Gastroesophageal sphincter (tissue), 4 donors: Measurements from ENCODE around the gene TEX12. TPM values are rescaled to one million over a fixed set of nuclear protein-coding genes. Genes with fewer than 3 reads are reported as not detected.
"Not testable (repeated sequence)": the region's sequence is repeated elsewhere in the genome, so short reads cannot be mapped to it uniquely, and the experiment has no call there.

ENCODE experiments used
- ATAC-seq: fragments of 150-250 bp; one replicate; pipeline ENCODE4 v1.9.1; 2016; ENCODE audit warnings: mild to moderate bottlenecking, moderate library complexity
- H3K27ac ChIP-seq, 4 donors: fragments of 200-600 bp; sonication (generic) in 3 of 4; 1 replicate in 3 of 4; 2 replicates in 1 of 4; pipeline ENCODE4 v1.5.1; 2016 to 2019
- H3K27me3 ChIP-seq: fragments of 200-600 bp; sonication (generic); one replicate; pipeline ENCODE4 v1.5.1; 2019
- H3K36me3 ChIP-seq, 2 donors: fragments of 200-600 bp; sonication (generic); one replicate each; pipeline ENCODE4 v1.5.1; 2019; ENCODE audit warnings: control low read depth in 1 of 2
- H3K4me1 ChIP-seq, 3 donors: fragments of 200-600 bp; sonication (generic); 1 replicate in 2 of 3; 2 replicates in 1 of 3; pipeline ENCODE4 v1.5.1; 2016 to 2019; ENCODE audit warnings: control low read depth in 2 of 3
- H3K4me3 ChIP-seq, 2 donors: fragments of 200-600 bp; sonication (generic); one replicate each; pipeline ENCODE4 v1.5.1; 2019; ENCODE audit warnings: mild to moderate bottlenecking in 1 of 2, moderate library complexity in 1 of 2
- H3K9me3 ChIP-seq, 3 donors: fragments of 200-600 bp; sonication (generic); one replicate each; pipeline ENCODE4 v1.5.1; 2017 to 2019; ENCODE audit warnings: control low read depth in 2 of 3
- CTCF ChIP-seq, 4 experiments: fragments of 200-600 bp in 2 of 4; fragments of 450-650 bp in 2 of 4; sonication (generic) in 1 of 4; IDR thresholded peaks; one replicate each; pipeline ENCODE4 v1.5.1; 2017 to 2019; ENCODE audit warnings: antibody characterized with exemption in 4 of 4, mild to moderate bottlenecking in 2 of 4, moderate library complexity in 2 of 4
- EP300 ChIP-seq: sonication (generic); formaldehyde crosslinking; IDR thresholded peaks from one replicate; pipeline ENCODE4 v1.6.1; 2017; ENCODE audit warnings: antibody characterized with exemption, mild to moderate bottlenecking
- POLR2A ChIP-seq, 2 donors: fragments of 450-650 bp; IDR thresholded peaks; one replicate each; pipeline ENCODE4 v1.6.1; 2017; ENCODE audit warnings: antibody characterized with exemption in 2 of 2, mild to moderate bottlenecking in 2 of 2, moderate library complexity in 1 of 2
- POLR2AphosphoS5 ChIP-seq: sonication (generic); formaldehyde crosslinking; IDR thresholded peaks from one replicate; pipeline ENCODE4 v1.6.1; 2017; ENCODE audit warnings: antibody characterized with exemption
- WGBS, 2 donors: methylation state at CpG; one replicate each; pipeline ENCODE4 v1.1.5; 2018; ENCODE audit warnings: low coverage in 1 of 2; 5-methylcytosine and 5-hydroxymethylcytosine counted together
- total RNA-seq, 4 donors: library from RNA; depleted of rRNA; stranded (reverse); fragments of >200 nt; gene quantifications; one replicate each; pipeline ENCODE4 v1.1.0, GENCODE V29; 2016

TEX12 gene
- total RNA-seq, 4 donors from 2014 or later = not detected

- ATAC-seq = no peak
Measured at GRCh38 chr11:112186304-112186703, 19.1 kb downstream of the TEX12 start.

GRCh38 chr11:112195113-112195512, 27.9 kb downstream of the TEX12 start:
- H3K27ac ChIP-seq, ATAC-seq, H3K27me3 ChIP-seq, H3K9me3 ChIP-seq, H3K4me1 ChIP-seq, H3K4me3 ChIP-seq, H3K36me3 ChIP-seq: not testable (repeated sequence)
- WGBS, 2 donors = 82% methylated on average over 2 to 11 of the region's 11 CpGs

More at GRCh38 chr11:112186304-112186703, 19.1 kb downstream of the TEX12 start:
- H3K27ac ChIP-seq = no peak overlapping the region
- H3K9me3 ChIP-seq = no peaks in the 10 kb centered on the region
- no peak overlapping the region for H3K4me3 ChIP-seq
- TF ChIP-seq CTCF (IDR thresholded peaks at IDR 0.05) = no peak
- H3K36me3 ChIP-seq = no peaks in the 10 kb centered on the region
- no peaks in the 10 kb centered on the region for H3K27me3 ChIP-seq
- H3K4me1 ChIP-seq = no peaks in the 10 kb centered on the region

DNA sequence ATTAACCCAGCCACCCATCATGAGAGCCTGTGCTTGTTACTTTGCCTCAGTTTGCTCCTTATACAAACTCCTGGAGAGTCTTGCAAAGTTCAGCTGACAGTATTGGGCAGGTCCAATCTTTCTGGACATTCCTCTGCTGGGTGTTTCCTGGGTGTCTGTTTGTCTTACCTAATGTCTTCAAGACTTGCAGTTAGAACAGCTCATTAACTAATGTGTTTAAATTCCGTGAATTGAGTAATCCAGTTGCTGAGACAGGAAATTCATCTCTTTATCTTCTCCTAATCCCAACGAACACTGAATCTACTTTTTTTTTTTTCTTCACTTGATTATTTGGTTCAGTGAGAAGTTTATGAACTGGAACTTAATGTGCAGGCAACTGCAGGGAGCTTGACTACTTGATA, 28.8 kb downstream of the TEX12 start:
- H3K9me3 ChIP-seq = no peaks in the 10 kb centered on the region
- no peaks in the 10 kb centered on the region for H3K27me3 ChIP-seq
- WGBS, 2 donors = 25 to 36% methylated on average over 1 to 2 of the region's 2 CpGs
- no peaks in the 10 kb centered on the region for H3K36me3 ChIP-seq
- no peak for TF ChIP-seq POLR2AphosphoS5
- TF ChIP-seq CTCF (IDR thresholded peaks at IDR 0.05) = no peak
- no peak for TF ChIP-seq POLR2A (IDR thresholded peaks at IDR 0.05)
- TF ChIP-seq EP300 = no peak
- no peak overlapping the region for H3K4me3 ChIP-seq
- peak; percentile 43 for ATAC-seq
- H3K27ac ChIP-seq = no peak overlapping the region
- no peaks in the 10 kb centered on the region for H3K4me1 ChIP-seq

- Histone ChIP-seq H3K36me3 (no peaks in the 10 kb centered on the region), H3K27me3 (no peaks in the 10 kb centered on the region), H3K27ac (no peak overlapping the region), H3K4me3 (no peak overlapping the region), H3K4me1 (no peaks in the 10 kb centered on the region), H3K9me3 (no peaks in the 10 kb centered on the region)
- ATAC-seq = no peak
- WGBS, 2 donors = 80 to 100% methylated on average over 2 of the region's 2 CpGs
- TF ChIP-seq CTCF (IDR thresholded peaks at IDR 0.05) (no peak), POLR2A (IDR thresholded peaks at IDR 0.05) (no peak), EP300 (no peak), POLR2AphosphoS5 (no peak)
Measured at GRCh38 chr11:112196519-112197087, 29.4 kb downstream of the TEX12 start.

DNA sequence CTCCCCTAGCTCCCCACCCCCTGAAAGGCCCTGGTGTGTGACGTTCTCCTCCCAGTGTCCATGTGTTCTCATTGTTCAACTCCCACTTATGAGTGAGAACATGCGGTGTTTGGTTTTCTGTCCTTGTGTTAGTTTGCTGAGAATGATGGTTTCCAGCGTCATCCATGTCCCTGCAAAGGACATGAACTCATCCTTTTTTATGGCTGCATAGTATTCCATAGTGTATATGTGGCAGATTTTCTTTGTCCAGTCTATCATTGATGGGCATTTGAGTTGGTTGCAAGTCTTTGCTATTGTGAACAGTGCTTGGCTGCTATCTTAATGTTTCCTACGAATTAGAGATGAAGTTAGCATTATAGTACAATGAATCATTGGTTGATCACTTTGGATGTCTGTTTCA, 31.9 kb downstream of the TEX12 start:
- 87 to 100% methylated on average over 1 to 4 of the region's 4 CpGs for WGBS, 2 donors
- H3K9me3 ChIP-seq, H3K27me3 ChIP-seq, ATAC-seq, H3K4me1 ChIP-seq, H3K27ac ChIP-seq, H3K4me3 ChIP-seq: not testable (repeated sequence)
- peaks cover 0 to 13% of the 10 kb centered on the region in 2 donors for H3K36me3 ChIP-seq

GRCh38 chr11:112200252-112200651, 33.1 kb downstream of the TEX12 start:
- no peaks in the 10 kb centered on the region for H3K4me1 ChIP-seq

More at GRCh38 chr11:112200252-112200651, 33.1 kb downstream of the TEX12 start:
- H3K27ac ChIP-seq = no peak overlapping the region
- no peak for ATAC-seq
- H3K9me3 ChIP-seq = no peaks in the 10 kb centered on the region
- TF ChIP-seq EP300 = no peak
- no peak for TF ChIP-seq CTCF (IDR thresholded peaks at IDR 0.05)
- no peak for TF ChIP-seq POLR2A (IDR thresholded peaks at IDR 0.05)
- TF ChIP-seq POLR2AphosphoS5 = no peak
- no peaks in the 10 kb centered on the region for H3K27me3 ChIP-seq
- 29 to 30% methylated on average over 2 of the region's 2 CpGs for WGBS, 2 donors
- peaks cover 0 to 19% of the 10 kb centered on the region in 2 donors for H3K36me3 ChIP-seq
- H3K4me3 ChIP-seq = no peak overlapping the region
